Keratinocyte (primary cell): ENCODE data around the gene ZBTB20. TPM values are rescaled to one million over a fixed set of nuclear protein-coding genes. Genes with fewer than 3 reads are reported as not detected.

ENCODE experiments used
- DNase-seq: peaks from one replicate; pipeline ENCODE4 v3.0.0-alpha.2; 2011; ENCODE audit warnings: low read depth, missing footprints, low spot score
- FAIRE-seq: peaks from 2 replicates; lab custom pipeline; 2011; peaks lifted over from hg19 to GRCh38; lab: Jason Lieb, UNC
- H2AFZ ChIP-seq: 2 replicates; pipeline ENCODE4 v1.6.0; 2012; ENCODE audit warnings: low read length, control low read depth, inconsistent platforms; ENCODE audit not compliant: control insufficient read depth
- H3K27ac ChIP-seq: 2 replicates; pipeline ENCODE4 v1.5.1; 2011; ENCODE audit warnings: low read length; ENCODE audit not compliant: control insufficient read depth, insufficient read depth
- H3K27me3 ChIP-seq: 3 replicates; pipeline ENCODE4 v1.6.0; 2011; ENCODE audit warnings: low read length; ENCODE audit not compliant: control insufficient read depth, insufficient read depth; ENCODE audit errors: extremely low read depth
- H3K36me3 ChIP-seq, 2 experiments: 2 replicates in 1 of 2; 3 replicates in 1 of 2; pipeline ENCODE4 v1.5.1; 2011; ENCODE audit warnings: low read length in 2 of 2, mild to moderate bottlenecking in 1 of 2; ENCODE audit not compliant: control insufficient read depth in 2 of 2, insufficient read depth in 2 of 2; ENCODE audit errors: extremely low read depth in 1 of 2
- H3K4me1 ChIP-seq: 3 replicates; pipeline ENCODE4 v1.5.1; 2011; ENCODE audit warnings: low read length; ENCODE audit not compliant: control insufficient read depth, insufficient read depth; ENCODE audit errors: extremely low read depth
- H3K4me2 ChIP-seq: 3 replicates; pipeline ENCODE4 v1.6.0; 2011; ENCODE audit warnings: low read depth, low read length; ENCODE audit not compliant: control insufficient read depth, insufficient read depth; ENCODE audit errors: extremely low read depth
- H3K4me3 ChIP-seq, 3 experiments: fragments of 200-600 bp in 1 of 3; sonication (generic) in 1 of 3; 2 replicates in 2 of 3; 3 replicates in 1 of 3; pipeline ENCODE4 v1.5.1; 2011 to 2016; ENCODE audit warnings: low read length in 3 of 3, mild to moderate bottlenecking in 3 of 3, control low read depth in 2 of 3, inconsistent platforms in 1 of 3, low read depth in 1 of 3, mixed read lengths in 1 of 3, mixed run types in 1 of 3, moderate library complexity in 1 of 3; ENCODE audit not compliant: control insufficient read depth in 2 of 3, insufficient read depth in 2 of 3; ENCODE audit errors: extremely low read depth in 1 of 3
- H3K79me2 ChIP-seq: 2 replicates; pipeline ENCODE4 v1.6.0; 2012; ENCODE audit warnings: low read length; ENCODE audit not compliant: control insufficient read depth, insufficient read depth
- H3K9ac ChIP-seq: 3 replicates; pipeline ENCODE4 v1.6.0; 2011; ENCODE audit warnings: low read length; ENCODE audit not compliant: control insufficient read depth, insufficient read depth; ENCODE audit errors: extremely low read depth
- H3K9me1 ChIP-seq: 3 replicates; pipeline ENCODE4 v1.6.0; 2011; ENCODE audit warnings: low read length; ENCODE audit not compliant: control insufficient read depth, insufficient read depth; ENCODE audit errors: extremely low read depth
- H3K9me3 ChIP-seq: 2 replicates; pipeline ENCODE4 v1.5.1; 2012; ENCODE audit warnings: low read depth, low read length; ENCODE audit not compliant: control insufficient read depth
- H4K20me1 ChIP-seq: 3 replicates; pipeline ENCODE4 v1.6.0; 2011; ENCODE audit warnings: low read length; ENCODE audit not compliant: control insufficient read depth, insufficient read depth; ENCODE audit errors: extremely low read depth
- CTCF ChIP-seq, 3 experiments: IDR thresholded peaks in 1 of 3; conservative IDR thresholded peaks in 1 of 3; optimal IDR thresholded peaks in 1 of 3; 2 replicates in 2 of 3; 3 replicates in 1 of 3; pipeline versions ENCODE3 to v1.5.1; 2011; ENCODE audit warnings: low read length in 3 of 3, mild to moderate bottlenecking in 3 of 3, moderate library complexity in 2 of 3, control low read depth in 1 of 3, inconsistent platforms in 1 of 3; ENCODE audit not compliant: insufficient read depth in 2 of 3; ENCODE audit errors: extremely low read depth in 1 of 3
- EZH2 ChIP-seq: IDR thresholded peaks from one replicate; pipeline ENCODE4 v1.6.1; 2012; ENCODE audit warnings: inconsistent platforms, mild to moderate bottlenecking, low read length, moderate library complexity
- dilution Hi-C: fragments of 300-500 bp; cut with MboI; formaldehyde crosslinking; loops from one replicate; pipeline ENCODE4 v1.7.0; 2020; ENCODE audit warnings: low sequenced_read_pairs; ENCODE audit not compliant: extremely low pct_ligation_motif_present
- polyA plus RNA-seq, 5 experiments: library from polyadenylated mRNA; depleted of rRNA in 3 of 5; stranded (reverse) in 3 of 5; stranded (forward) in 1 of 5; unstranded in 1 of 5; fragments of >200 nt; gene quantifications; 1 replicate in 1 of 5; 2 replicates in 3 of 5; 3 replicates in 1 of 5; pipeline versions ENCODE4 v1.2.1 to v1.2.3, GENCODE V29; 2011 to 2012; ENCODE audit warnings: missing spikeins in 2 of 5, low read depth in 1 of 5, low replicate concordance in 1 of 5

ZBTB20 gene
- polyA plus RNA-seq, 1 donor (not counting 4 experiments of a cell fraction or from before 2014, with no cell fraction given): 0.52 TPM

- no peaks in the 10 kb centered on the region for H3K27me3 ChIP-seq
- H4K20me1 ChIP-seq: no peaks in the 10 kb centered on the region
- H3K27ac ChIP-seq: no peak overlapping the region
- no peaks in the 10 kb centered on the region for H3K36me3 ChIP-seq
- dilution Hi-C loops: no loop called here
- H3K9me1 ChIP-seq: no peaks in the 10 kb centered on the region
- no peak overlapping the region for H3K9ac ChIP-seq
- no peaks in the 10 kb centered on the region for H3K79me2 ChIP-seq
- H2AFZ ChIP-seq: no peak overlapping the region
- no peaks in the 10 kb centered on the region for H3K4me1 ChIP-seq
- DNase-seq (no peak), FAIRE-seq (no peak)
- H3K4me2 ChIP-seq: no peak overlapping the region
- TF ChIP-seq EZH2 (no peak), CTCF (optimal IDR thresholded peaks at IDR 0.05 in 1 of 3, IDR thresholded peaks at IDR 0.05 in 1 of 3, conservative IDR thresholded peaks at IDR 0.05 in 1 of 3; ENCODE audit: extremely low read depth in 1 of 3, insufficient read depth in 2 of 3, low read length in 3 of 3) (no peak)
- no peaks in the 10 kb centered on the region for H3K9me3 ChIP-seq
- no peak overlapping the region for H3K4me3 ChIP-seq
These were observed 771.3 kb downstream of the ZBTB20 start for GRCh38 chr3:114375608-114376421.

DNA sequence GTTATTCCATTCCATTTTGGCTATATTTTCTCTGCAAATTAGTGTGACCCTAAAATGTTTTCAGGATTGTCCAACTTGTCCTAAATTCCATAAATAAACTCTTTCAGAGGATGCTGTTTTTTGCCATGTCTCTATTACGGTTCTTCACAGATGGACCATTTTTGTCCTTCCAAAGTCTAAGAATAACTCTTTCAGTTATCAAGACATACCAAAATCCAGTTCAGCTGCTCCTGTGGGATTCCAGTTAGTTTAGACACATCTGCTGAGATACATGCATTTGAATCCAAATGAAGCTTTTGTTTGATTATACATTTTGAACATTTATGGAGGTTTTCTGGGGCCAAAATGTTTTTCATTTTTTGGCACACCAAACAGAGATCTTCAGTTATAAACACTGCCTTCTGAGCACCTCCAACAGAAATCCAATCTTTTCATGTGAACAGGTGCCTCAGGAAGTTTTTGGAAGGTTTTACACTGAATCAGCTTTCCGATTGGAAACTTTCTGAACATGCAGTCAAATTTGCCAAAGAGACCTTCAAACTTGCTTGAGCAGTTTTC lies 772.6 kb downstream of the ZBTB20 start:
- Histone ChIP-seq H3K79me2 (no peaks in the 10 kb centered on the region), H3K9ac (no peak overlapping the region), H3K9me1 (no peaks in the 10 kb centered on the region), H3K9me3 (no peaks in the 10 kb centered on the region), H3K27me3 (no peaks in the 10 kb centered on the region), H4K20me1 (no peaks in the 10 kb centered on the region), H3K27ac (no peak overlapping the region), H3K4me1 (no peaks in the 10 kb centered on the region), H3K36me3 (no peaks in the 10 kb centered on the region), H2AFZ (no peak overlapping the region), H3K4me2 (no peak overlapping the region), H3K4me3 (no peak overlapping the region)
- DNase-seq (no peak), FAIRE-seq (no peak)
- TF ChIP-seq EZH2 (no peak), CTCF (optimal IDR thresholded peaks at IDR 0.05 in 1 of 3, IDR thresholded peaks at IDR 0.05 in 1 of 3, conservative IDR thresholded peaks at IDR 0.05 in 1 of 3; ENCODE audit: extremely low read depth in 1 of 3, insufficient read depth in 2 of 3, low read length in 3 of 3) (no peak)
- dilution Hi-C loops: no loop called here
